Adrenal gland (tissue), 12 donors: ENCODE results near the gene ARID4B. TPM values are rescaled to one million over a fixed set of nuclear protein-coding genes. Genes with fewer than 3 reads are reported as not detected.

Experiments used
- DNase-seq, 7 donors: peaks; one replicate each; pipeline ENCODE4 v3.0.0-alpha.2; 2019 to 2020
- H3K27ac ChIP-seq, 5 donors: fragments of 200-600 bp; sonication (generic) in 4 of 5; 1 replicate in 3 of 5; 2 replicates in 2 of 5; pipeline versions ENCODE4 v1.5.1 to v1.8.0; 2016 to 2020; ENCODE audit warnings: mild to moderate bottlenecking in 1 of 5
- H3K27me3 ChIP-seq: fragments of 200-600 bp; 2 replicates; pipeline ENCODE4 v1.8.0; 2021
- H3K36me3 ChIP-seq, 2 donors: fragments of 200-600 bp; replicated peaks in 1 of 2; 1 replicate in 1 of 2; 2 replicates in 1 of 2; pipeline versions ENCODE4 v1.5.1 to v1.8.0; 2018 to 2022
- H3K4me1 ChIP-seq, 2 donors: fragments of 200-600 bp; replicated peaks in 1 of 2; 1 replicate in 1 of 2; 2 replicates in 1 of 2; pipeline versions ENCODE4 v1.5.1 to v1.8.0; 2018 to 2021
- H3K4me3 ChIP-seq, 4 donors: fragments of 200-600 bp; sonication (generic) in 3 of 4; one replicate each; pipeline ENCODE4 v1.5.1; 2016 to 2018
- H3K9me3 ChIP-seq, 3 donors: fragments of 200-600 bp; sonication (generic) in 1 of 3; replicated peaks in 1 of 3; 1 replicate in 2 of 3; 2 replicates in 1 of 3; pipeline versions ENCODE4 v1.5.1 to v1.8.0; 2016 to 2021
- CTCF ChIP-seq, 6 experiments: fragments of 450-650 bp in 4 of 6; fragments of 200-600 bp in 2 of 6; sonication (generic) in 1 of 6; IDR thresholded peaks; 1 replicate in 5 of 6; 2 replicates in 1 of 6; pipeline versions ENCODE4 v1.5.1 to v1.8.0; 2016 to 2021; ENCODE audit warnings: antibody characterized with exemption in 6 of 6, mild to moderate bottlenecking in 2 of 6, moderate library complexity in 1 of 6
- POLR2A ChIP-seq, 2 donors: fragments of 450-650 bp; IDR thresholded peaks; one replicate each; pipeline ENCODE4 v1.6.1; 2017; ENCODE audit warnings: antibody characterized with exemption in 2 of 2, mild to moderate bottlenecking in 2 of 2, moderate library complexity in 1 of 2
- WGBS, 4 donors: extraction: QIAGEN DNeasy Blood & Tissue Kit in 2 of 4; methylation state at CpG; one replicate each; pipeline versions ENCODE4 v1.1.5 to v1.1.7; 2013 to 2017; 5-methylcytosine and 5-hydroxymethylcytosine counted together
- intact Hi-C, 2 donors: fragments of 100-400 bp; cut with DNase I; formaldehyde crosslinking; loops; one replicate each; pipeline versions ENCODE4 v1.14.1 to v1.15.0; 2022 to 2023
- polyA plus RNA-seq, 3 donors: library from polyadenylated mRNA; stranded (reverse); fragments of 200-250 nt in 2 of 3; fragments of 350-450 nt in 1 of 3; fragmentation: Illumina TruSeq in 1 of 3; extraction: RNeasy Lipid Tissue Mini Kit (QIAGEN cat#74804) in 1 of 3; gene quantifications; one replicate each; pipeline ENCODE4 v1.2.3, GENCODE V29; 2013 to 2014
- total RNA-seq, 9 donors: library from RNA; depleted of rRNA in 4 of 9; stranded (reverse); fragments of >200 nt in 4 of 9; fragments of 120-200 nt in 1 of 9; fragmentation: NEBNext Ultra II Directional in 1 of 9; extraction: Animal tissue kit (Norgen Biotek cat#: 25700) in 1 of 9; gene quantifications; one replicate each; pipeline versions ENCODE4 v1.1.0 to v1.2.4, GENCODE V29; 2013 to 2023
- donor health status: healthy with polysubstance abuse.
- donor health status: Bipolar disorder and iron deficiency.
- donor health status: DM: yes; HTN: yes; CAD: no.
- donor health status: DM: no; HTN: no; CAD: no.
- donor health status: DM: no; HTN: no; CAD: no.
- donor health status: DM: yes; HTN: yes; CAD: no.

Gene ARID4B
- total and polyA plus RNA-seq, 12 donors = 12.4 to 44.0 (median 28.1) TPM

GRCh38 chr1:235280467-235280866, 47.5 kb downstream of the ARID4B start:
- Histone ChIP-seq H3K4me1 (peaks cover 0 to 16% of the 10 kb centered on the region in 2 donors), H3K27me3 (no peaks in the 10 kb centered on the region), H3K4me3 (no peak overlapping the region), H3K27ac (no peak overlapping the region), H3K36me3 (no peaks in the 10 kb centered on the region), H3K9me3 (no peaks in the 10 kb centered on the region)
- WGBS, 4 donors = 94 to 96% (median 95%) methylated on average over 14 to 15 of the region's 15 CpGs
- TF ChIP-seq POLR2A (IDR thresholded peaks at IDR 0.05) (no peak), CTCF (IDR thresholded peaks at IDR 0.05) (no peak)
- DNase-seq = no peak
- intact Hi-C loops = no loop called here

- TF ChIP-seq POLR2A (IDR thresholded peaks at IDR 0.05) (no peak), CTCF (IDR thresholded peaks at IDR 0.05) (no peak)
- Histone ChIP-seq H3K9me3 (no peaks in the 10 kb centered on the region), H3K4me1 (peaks cover 0 to 16% of the 10 kb centered on the region in 2 donors), H3K27ac (no peak overlapping the region), H3K27me3 (no peaks in the 10 kb centered on the region), H3K36me3 (no peaks in the 10 kb centered on the region), H3K4me3 (no peak overlapping the region)
- intact Hi-C loops = no loop called here
- 83 to 86% (median 85%) methylated on average over 5 of the region's 5 CpGs for WGBS, 4 donors
- DNase-seq = no peak
Measured at GRCh38 chr1:235279694-235280093, 48.3 kb downstream of the ARID4B start.

DNA sequence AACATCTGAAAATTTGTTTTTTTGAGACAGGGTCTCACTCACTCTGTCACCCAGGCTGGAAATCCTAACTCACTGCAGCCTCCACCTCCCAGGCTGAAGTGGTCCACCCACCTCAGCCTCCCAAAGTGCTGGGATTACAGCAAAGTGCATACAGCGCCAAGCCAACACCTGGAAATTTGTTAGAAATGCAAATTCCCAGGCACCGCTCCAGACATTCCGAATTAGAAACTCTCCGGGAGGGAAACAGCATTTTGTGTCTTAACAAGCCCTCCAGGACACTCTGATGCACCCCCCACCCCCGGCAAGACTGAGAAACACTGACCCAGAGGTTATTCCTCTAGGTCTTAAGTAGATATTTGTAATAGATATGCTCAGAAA, 49.1 kb downstream of the ARID4B start:
- Histone ChIP-seq H3K27ac (no peak overlapping the region), H3K27me3 (no peaks in the 10 kb centered on the region), H3K9me3 (no peaks in the 10 kb centered on the region), H3K4me1 (peaks cover 0 to 16% of the 10 kb centered on the region in 2 donors), H3K4me3 (no peak overlapping the region), H3K36me3 (no peaks in the 10 kb centered on the region)
- intact Hi-C loops = no loop called here
- TF ChIP-seq CTCF (IDR thresholded peaks at IDR 0.05) = no peak
- no peak for TF ChIP-seq POLR2A (IDR thresholded peaks at IDR 0.05)
- 83 to 91% (median 87%) methylated on average over 5 of the region's 5 CpGs for WGBS, 4 donors
- no peak for DNase-seq

- no peak overlapping the region for H3K27ac ChIP-seq
- H3K9me3 ChIP-seq = no peaks in the 10 kb centered on the region
- intact Hi-C loops = no loop called here
- 75 to 100% (median 90%) methylated on average over 1 of the region's 1 CpG for WGBS, 4 donors
- no peak for DNase-seq
- no peak for TF ChIP-seq POLR2A (IDR thresholded peaks at IDR 0.05)
- H3K4me1 ChIP-seq = peaks cover 0 to 16% of the 10 kb centered on the region in 2 donors
- no peaks in the 10 kb centered on the region for H3K36me3 ChIP-seq
- no peaks in the 10 kb centered on the region for H3K27me3 ChIP-seq
- no peak overlapping the region for H3K4me3 ChIP-seq
Measured at GRCh38 chr1:235278233-235278914, 49.6 kb downstream of the ARID4B start.

DNA sequence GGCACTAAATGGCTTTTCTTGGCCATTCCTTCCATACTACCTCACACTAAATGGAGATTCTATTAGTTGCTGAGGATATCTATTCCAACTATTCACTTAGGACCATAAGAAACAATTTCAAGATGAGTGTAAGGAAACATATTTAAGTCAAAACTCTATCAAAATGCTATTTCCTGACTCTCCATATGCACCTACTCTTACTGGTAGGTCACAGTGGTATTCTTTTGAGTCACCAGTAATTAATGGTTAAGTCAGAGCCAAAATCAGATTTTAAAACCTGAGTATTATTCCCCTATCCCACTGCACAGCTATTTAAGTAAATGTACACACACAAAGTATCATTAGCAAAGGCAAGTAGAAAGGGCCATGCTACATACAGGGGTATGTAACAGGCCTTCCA, 50.3 kb downstream of the ARID4B start:
- peaks cover 0 to 19% of the 10 kb centered on the region in 2 donors for H3K4me1 ChIP-seq
- intact Hi-C loops = no loop called here
- no peak overlapping the region for H3K27ac ChIP-seq

More for the DNA sequence above, 50.3 kb downstream of the ARID4B start:
- Histone ChIP-seq H3K27me3 (no peaks in the 10 kb centered on the region), H3K9me3 (no peaks in the 10 kb centered on the region), H3K36me3 (no peaks in the 10 kb centered on the region), H3K4me3 (no peak overlapping the region)
- DNase-seq = no peak
- no peak for TF ChIP-seq POLR2A (IDR thresholded peaks at IDR 0.05)
- TF ChIP-seq CTCF (IDR thresholded peaks at IDR 0.05) = no peak
